Effector memory CD8-positive, alpha-beta T cell (primary cell): ENCODE data around the gene AKAP7.

ENCODE experiments used
- ATAC-seq: fragments of 150-1000 bp; cut with Tn5 transposase; replicated peaks from 2 replicates; pipeline ENCODE4 v1.10.0; 2021; ENCODE audit warnings: mild to moderate bottlenecking, moderate library complexity
- DNase-seq, 3 experiments: peaks; one replicate each; pipeline ENCODE4 v3.0.0; 2021
- H3K27ac Mint-ChIP-seq, 2 donors: one replicate each; pipeline ENCODE4 v1.8.0; 2022; ENCODE audit warnings: mild to moderate bottlenecking in 2 of 2, mixed read lengths in 2 of 2, moderate library complexity in 2 of 2
- H3K27me3 Mint-ChIP-seq, 2 donors: one replicate each; pipeline ENCODE4 v1.8.0; 2022; ENCODE audit warnings: mixed read lengths in 2 of 2
- H3K36me3 Mint-ChIP-seq: one replicate; pipeline ENCODE4 v1.8.0; 2022; ENCODE audit warnings: mild to moderate bottlenecking, moderate library complexity, mixed read lengths; ENCODE audit not compliant: insufficient read depth
- H3K4me1 Mint-ChIP-seq, 2 donors: one replicate each; pipeline ENCODE4 v1.8.0; 2022; ENCODE audit warnings: low read depth in 2 of 2, mixed read lengths in 2 of 2
- H3K4me3 Mint-ChIP-seq, 2 donors: one replicate each; pipeline ENCODE4 v1.8.0; 2022; ENCODE audit warnings: mild to moderate bottlenecking in 2 of 2, mixed read lengths in 2 of 2, moderate library complexity in 2 of 2
- H3K9me3 Mint-ChIP-seq, 2 donors: one replicate each; pipeline ENCODE4 v1.8.0; 2022; ENCODE audit warnings: mixed read lengths in 2 of 2

AKAP7 gene

DNA sequence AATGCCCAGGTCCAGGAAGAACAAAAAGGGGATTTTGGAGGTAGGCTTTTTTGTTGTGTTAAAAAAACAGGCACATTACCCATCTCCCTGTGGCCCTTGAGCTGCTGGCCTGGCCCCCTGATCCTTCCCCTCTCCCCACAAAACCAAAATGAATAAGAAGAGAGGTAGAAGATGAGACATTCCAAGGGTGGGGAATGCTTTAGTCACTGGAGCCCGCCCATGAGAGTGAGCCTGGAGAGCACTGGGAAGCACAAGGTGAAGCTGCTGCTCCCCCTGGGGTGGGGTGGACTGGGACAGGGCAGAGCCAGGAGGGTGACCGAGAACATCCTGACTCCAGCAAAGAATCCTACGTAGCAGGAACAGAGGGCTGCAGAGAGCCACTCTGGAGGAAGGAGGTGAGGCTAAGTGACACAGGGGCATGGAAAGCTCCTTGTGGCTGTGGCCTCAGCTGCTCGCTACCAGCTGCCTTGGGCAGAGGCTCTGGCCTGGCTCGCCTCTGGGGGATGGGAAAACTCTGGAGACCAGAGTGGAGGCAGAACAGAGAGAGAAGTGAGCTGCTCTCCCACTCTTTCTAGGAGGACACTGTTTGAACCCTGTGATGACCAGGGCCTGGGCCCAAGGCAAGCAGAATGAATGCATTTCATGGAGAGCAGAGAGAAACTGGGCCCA is 48.3 kb downstream of the AKAP7 start:
- DNase-seq: no peak
- peak overlapping the region; percentile 70 to 72 for H3K4me3 Mint-ChIP-seq
- H3K4me1 Mint-ChIP-seq: peaks cover 7 to 12% of the 10 kb centered on the region in 2 donors
- H3K27ac Mint-ChIP-seq: peak overlapping the region; percentile 91 to 93
- H3K9me3 Mint-ChIP-seq: no peaks in the 10 kb centered on the region
- H3K36me3 Mint-ChIP-seq: no peaks in the 10 kb centered on the region
- no peaks in the 10 kb centered on the region for H3K27me3 Mint-ChIP-seq
- ATAC-seq: no peak

DNA sequence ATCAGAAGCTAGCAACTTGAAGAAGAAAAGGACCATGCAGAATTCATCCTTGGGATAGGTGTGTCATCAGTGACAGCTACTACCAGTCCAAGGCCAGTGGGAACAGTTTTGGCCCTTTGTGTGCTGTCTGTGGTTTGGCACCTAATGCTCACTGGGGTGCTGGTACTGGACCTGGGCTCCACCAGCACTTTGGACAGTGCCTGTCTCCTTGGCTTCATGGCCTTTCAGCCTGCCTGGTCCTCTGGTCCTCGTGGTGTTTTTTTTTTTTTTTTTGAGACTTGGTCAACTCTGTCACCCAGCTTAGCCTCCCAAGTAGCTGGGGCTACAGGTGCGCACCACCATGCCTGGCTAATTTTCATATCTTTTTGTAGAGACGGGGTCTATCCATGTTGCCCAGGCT is 56.3 kb downstream of the AKAP7 start:
- Mint-ChIP-seq H3K27me3 (no peaks in the 10 kb centered on the region), H3K9me3 (peaks cover 0 to 14% of the 10 kb centered on the region in 2 donors), H3K4me1 (no peaks in the 10 kb centered on the region), H3K36me3 (no peaks in the 10 kb centered on the region), H3K4me3 (no peak overlapping the region), H3K27ac (no peak overlapping the region)
- ATAC-seq: no peak
- DNase-seq: no peak

DNA sequence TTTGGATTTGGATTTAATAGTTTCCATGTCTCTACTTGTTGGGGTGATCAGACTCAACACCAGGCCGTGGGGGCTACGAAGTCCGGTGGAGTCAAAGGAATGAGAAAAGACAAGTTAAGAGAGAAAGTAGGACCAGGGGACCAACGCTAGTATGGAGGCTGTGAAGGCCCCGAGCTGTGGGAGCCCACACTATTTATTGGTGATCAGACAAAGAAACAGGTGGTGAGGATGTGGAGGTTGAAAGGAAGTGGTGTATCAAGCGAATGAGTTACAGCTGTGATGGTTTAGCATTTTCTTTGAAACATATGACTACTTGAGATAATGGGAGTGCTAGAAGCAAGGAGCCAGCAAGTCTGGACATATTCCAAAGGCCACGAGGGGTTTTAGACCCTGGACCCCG is 62.4 kb downstream of the AKAP7 start:
- H3K27ac Mint-ChIP-seq: peak overlapping the region; percentile 47 to 93
- peaks cover 7% of the 10 kb centered on the region for H3K36me3 Mint-ChIP-seq
- H3K9me3 Mint-ChIP-seq: peaks cover 0 to 9% of the 10 kb centered on the region in 2 donors
- peak in 2 of 3 experiments; percentile 12 to 22 for DNase-seq
- no peak for ATAC-seq
- peak overlapping the region; percentile 9 to 39 for H3K4me3 Mint-ChIP-seq
- H3K27me3 Mint-ChIP-seq: no peaks in the 10 kb centered on the region
- peaks cover 29 to 33% of the 10 kb centered on the region in 2 donors for H3K4me1 Mint-ChIP-seq

DNA sequence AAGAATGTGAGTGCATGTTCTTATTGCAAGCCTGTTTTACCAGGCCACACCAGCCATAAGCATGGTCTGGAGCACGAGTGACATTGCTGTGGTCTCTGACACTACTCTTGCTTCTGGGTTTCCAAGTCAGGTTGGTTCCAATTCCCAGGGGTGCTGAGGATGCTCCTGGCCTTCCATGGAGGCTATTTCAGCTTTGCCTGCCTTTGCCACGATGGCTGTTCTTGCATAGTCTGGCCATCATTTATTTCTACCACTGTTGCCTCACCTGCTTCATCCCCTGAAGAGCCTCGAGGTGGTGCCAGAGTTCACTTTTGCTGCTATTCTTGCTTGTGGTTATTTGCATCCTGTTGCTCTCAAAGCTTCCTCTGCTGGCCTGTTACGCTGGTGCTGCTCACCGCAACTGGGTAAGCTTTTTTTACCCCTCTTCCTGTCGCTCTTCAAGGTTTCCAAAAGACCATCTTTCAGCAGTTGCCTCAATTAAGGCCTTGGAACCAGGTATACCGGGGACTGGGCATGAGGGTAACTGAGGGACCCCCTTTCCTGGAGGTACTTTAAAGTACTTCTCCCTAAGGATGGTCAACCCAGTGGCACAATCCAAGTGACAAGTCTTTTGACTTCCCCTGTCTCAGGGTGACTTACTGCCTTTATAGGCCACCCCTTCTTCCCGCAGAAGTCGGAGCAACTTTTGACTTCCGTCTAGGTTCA is 64.5 kb downstream of the AKAP7 start:
- Mint-ChIP-seq H3K27ac (peak overlapping the region; percentile 69 to 93), H3K4me1 (peaks cover 32 to 46% of the 10 kb centered on the region in 2 donors), H3K36me3 (peaks cover 7% of the 10 kb centered on the region)

DNA sequence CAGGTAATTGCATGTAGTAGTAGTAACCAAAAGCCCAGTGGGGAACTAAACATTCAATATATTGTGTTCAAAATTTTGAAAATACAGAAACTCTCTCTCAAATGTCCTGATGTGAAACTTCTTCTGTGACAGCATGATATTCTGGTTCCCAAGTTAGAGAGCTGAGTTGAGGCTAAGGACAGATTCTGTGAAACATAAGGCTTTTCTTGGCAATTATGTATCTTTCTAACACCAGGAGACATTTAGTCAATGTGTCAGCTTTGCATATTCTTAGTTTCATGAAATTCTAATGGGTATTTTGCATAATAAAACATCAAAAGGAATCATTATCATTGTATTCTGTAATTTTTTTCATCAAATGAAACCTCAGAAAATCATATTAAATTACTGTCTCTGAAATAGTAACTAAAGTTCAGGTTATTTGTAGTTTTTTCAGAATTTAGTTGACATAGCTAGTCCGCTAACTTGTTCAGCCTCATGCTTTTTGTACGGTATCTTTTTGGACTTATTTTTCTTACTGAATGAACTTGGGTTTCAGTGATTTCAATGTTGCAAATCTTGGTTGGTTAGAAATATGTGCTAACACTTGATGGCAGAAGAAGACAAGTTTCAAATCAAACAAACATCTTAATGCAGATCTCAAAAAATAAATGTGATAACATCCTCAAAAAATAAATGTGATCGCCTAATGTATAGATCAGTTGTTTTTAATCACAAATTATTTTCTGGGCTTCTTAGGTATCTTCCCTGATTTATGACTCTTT is 70.4 kb downstream of the AKAP7 start:
- ATAC-seq: no peak

More for the DNA sequence above, 64.5 kb downstream of the AKAP7 start:
- H3K9me3 Mint-ChIP-seq: no peaks in the 10 kb centered on the region
- DNase-seq (peak; percentile 56 to 69 (median 65)), ATAC-seq (peak; percentile 97)
- no peaks in the 10 kb centered on the region for H3K27me3 Mint-ChIP-seq
- peak overlapping the region; percentile 66 to 73 for H3K4me3 Mint-ChIP-seq

DNA sequence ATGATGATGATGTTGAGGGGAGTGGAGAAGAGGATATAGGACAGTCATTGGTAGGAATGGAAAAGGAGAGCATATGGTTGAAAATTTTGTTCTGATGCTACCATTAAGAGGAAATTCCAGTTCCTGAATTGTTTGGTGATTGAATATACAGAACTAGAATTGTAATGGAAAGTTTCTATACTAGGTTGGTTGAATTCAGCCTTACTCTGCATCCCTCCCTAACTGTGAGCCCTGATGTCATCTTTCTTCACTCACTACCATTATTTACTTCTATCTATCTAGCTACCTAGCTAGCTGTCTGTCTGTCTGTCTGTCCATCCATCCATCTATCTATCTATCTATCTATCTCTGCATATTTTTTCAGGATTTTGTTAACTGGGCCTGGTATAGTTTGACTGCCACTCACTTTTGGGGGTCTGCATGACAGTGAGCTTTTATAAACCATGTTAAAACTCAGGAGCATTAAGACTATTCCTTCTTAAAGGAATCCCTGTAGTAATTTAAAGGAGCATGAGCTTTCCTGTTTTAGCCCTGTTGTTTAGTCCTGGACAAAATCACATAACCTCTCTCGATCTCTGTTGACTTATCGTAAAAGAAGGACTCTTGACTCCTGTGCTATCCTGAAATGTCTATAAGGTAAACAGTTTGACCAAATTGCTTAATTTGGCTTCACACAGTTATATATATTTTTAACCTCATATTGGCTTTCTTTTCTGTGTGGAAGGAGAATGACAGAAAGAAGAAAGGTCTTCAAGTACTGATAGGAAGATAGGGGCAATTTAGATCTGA is 71.4 kb downstream of the AKAP7 start:
- peaks cover 12 to 36% of the 10 kb centered on the region in 2 donors for H3K4me1 Mint-ChIP-seq
- ATAC-seq (no peak), DNase-seq (no peak)
- no peaks in the 10 kb centered on the region for H3K27me3 Mint-ChIP-seq
- H3K9me3 Mint-ChIP-seq: no peaks in the 10 kb centered on the region
- H3K36me3 Mint-ChIP-seq: no peaks in the 10 kb centered on the region
- no peak overlapping the region for H3K4me3 Mint-ChIP-seq
- peak overlapping the region; percentile 12 to 34 for H3K27ac Mint-ChIP-seq

More for the DNA sequence above, 70.4 kb downstream of the AKAP7 start:
- DNase-seq: no peak
- H3K9me3 Mint-ChIP-seq: no peaks in the 10 kb centered on the region
- H3K27ac Mint-ChIP-seq: peak overlapping the region in 1 of 2 donors; percentile 35
- no peaks in the 10 kb centered on the region for H3K36me3 Mint-ChIP-seq
- no peaks in the 10 kb centered on the region for H3K27me3 Mint-ChIP-seq
- no peak overlapping the region for H3K4me3 Mint-ChIP-seq
- H3K4me1 Mint-ChIP-seq: peaks cover 12 to 42% of the 10 kb centered on the region in 2 donors

DNA sequence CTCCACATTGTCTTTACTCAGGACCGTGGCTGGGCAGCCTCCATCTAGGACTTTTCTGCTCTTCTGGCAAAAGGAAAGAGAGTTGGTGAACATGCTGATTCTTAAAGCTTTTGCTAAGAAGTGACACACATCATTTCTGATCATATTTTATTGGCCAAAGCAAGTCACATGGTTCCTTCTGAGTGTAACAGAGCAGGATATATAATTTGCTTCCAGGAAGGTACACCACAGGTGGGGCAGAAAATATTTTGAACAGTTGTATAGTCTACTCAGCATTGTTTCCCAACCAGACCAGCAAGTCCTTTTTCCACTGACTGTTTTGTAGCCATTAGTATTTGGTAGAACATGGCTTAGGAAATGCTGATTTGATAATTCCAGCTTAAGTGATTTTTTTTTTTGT is 73.5 kb downstream of the AKAP7 start:
- Mint-ChIP-seq H3K36me3 (no peaks in the 10 kb centered on the region), H3K4me1 (peaks cover 18 to 41% of the 10 kb centered on the region in 2 donors), H3K27me3 (no peaks in the 10 kb centered on the region), H3K9me3 (no peaks in the 10 kb centered on the region), H3K4me3 (no peak overlapping the region), H3K27ac (peak overlapping the region in 1 of 2 donors; percentile 12)
- DNase-seq: no peak
- no peak for ATAC-seq

DNA sequence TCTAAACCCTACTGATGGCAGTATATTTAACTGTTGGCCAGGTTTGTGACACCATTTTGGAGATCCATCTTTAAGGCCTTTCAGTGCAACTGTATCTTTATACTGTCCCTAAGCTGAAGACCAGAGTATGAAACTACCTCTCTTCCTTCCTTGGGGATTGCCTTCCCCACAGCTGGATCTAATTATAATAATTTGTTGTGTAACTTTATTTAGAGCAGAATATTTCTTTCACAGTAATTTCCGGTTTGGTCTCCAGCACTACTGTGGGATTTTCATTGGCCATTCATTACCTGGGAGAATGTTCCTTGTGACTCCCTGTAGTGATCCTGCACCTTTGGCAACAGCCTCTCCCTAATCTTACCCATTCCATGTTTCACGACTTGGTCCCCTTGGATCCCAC is 75.2 kb downstream of the AKAP7 start:
- H3K4me1 Mint-ChIP-seq: peaks cover 17 to 45% of the 10 kb centered on the region in 2 donors
- no peak overlapping the region for H3K27ac Mint-ChIP-seq
- no peaks in the 10 kb centered on the region for H3K9me3 Mint-ChIP-seq
- no peaks in the 10 kb centered on the region for H3K36me3 Mint-ChIP-seq
- no peaks in the 10 kb centered on the region for H3K27me3 Mint-ChIP-seq
- no peak for ATAC-seq
- DNase-seq: no peak
- no peak overlapping the region for H3K4me3 Mint-ChIP-seq

DNA sequence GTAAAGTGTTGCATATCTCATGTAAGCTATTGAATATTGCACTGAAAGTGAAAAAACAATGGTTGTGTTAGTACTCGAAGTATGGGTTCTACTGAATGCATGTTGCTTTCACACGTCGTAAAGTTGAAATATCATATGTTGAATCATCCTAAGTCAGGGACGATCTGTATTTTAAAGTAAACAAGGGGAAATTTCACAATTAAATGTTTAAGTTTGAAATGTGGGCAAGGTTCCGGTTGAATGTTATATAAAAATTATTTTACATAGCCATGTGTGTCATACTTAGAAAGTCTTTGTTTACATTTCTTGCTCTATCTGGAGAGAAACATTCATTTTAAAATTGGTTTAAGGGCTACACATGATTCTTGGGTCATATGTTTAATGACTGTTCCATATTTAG is 76.8 kb downstream of the AKAP7 start:
- Mint-ChIP-seq H3K4me3 (no peak overlapping the region), H3K4me1 (peaks cover 15 to 44% of the 10 kb centered on the region in 2 donors)

DNA sequence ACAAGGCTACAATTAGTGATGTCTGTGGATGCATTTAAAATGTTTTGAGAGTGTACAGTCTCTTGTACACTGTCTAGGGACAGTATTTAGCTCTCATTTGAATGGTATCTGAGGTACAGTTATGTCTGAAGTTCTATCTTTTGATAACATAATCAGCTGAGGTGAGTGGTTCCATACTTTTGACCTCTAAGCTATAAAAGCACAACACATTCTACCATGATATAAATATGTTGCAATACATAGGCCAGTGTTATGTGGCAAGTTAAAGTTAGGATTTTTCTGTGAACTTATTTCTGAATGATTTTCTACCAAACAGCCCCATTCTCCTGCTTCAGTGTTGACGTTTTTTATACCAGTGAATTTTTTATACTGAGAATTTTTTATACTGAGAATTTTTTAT is 77.6 kb downstream of the AKAP7 start:
- DNase-seq (no peak), ATAC-seq (no peak)
- Mint-ChIP-seq H3K27ac (peak overlapping the region in 1 of 2 donors; percentile 7), H3K4me1 (peaks cover 14 to 39% of the 10 kb centered on the region in 2 donors), H3K27me3 (no peaks in the 10 kb centered on the region), H3K36me3 (no peaks in the 10 kb centered on the region), H3K4me3 (no peak overlapping the region), H3K9me3 (no peaks in the 10 kb centered on the region)

More for the DNA sequence above, 76.8 kb downstream of the AKAP7 start:
- H3K9me3 Mint-ChIP-seq: no peaks in the 10 kb centered on the region
- H3K27ac Mint-ChIP-seq: no peak overlapping the region
- ATAC-seq (no peak), DNase-seq (no peak)
- no peaks in the 10 kb centered on the region for H3K36me3 Mint-ChIP-seq
- H3K27me3 Mint-ChIP-seq: no peaks in the 10 kb centered on the region

DNA sequence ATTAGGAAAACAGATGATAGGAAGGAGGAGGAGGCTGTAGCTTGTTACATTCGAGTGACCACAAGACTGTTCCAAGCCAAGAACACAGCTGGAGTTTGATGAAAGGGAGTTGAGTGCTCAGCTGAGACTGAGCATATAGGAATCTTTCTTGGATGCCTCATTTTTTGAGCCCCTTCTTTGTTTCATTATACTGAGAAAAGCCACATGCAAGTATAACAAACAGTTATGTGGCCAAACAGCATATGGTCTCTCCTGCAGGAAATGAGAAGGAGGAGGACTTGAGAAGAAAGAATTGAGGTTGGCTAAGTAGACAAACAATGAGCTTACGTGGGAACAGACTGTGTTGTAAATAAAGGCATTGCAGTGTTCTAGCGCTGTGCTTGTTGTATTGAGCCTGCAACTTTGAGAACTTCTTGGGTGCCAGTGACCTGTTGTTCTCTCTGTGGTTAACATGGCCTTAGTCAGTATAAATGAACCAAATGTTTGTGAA is 78.3 kb downstream of the AKAP7 start:
- ATAC-seq (peak; percentile 27), DNase-seq (no peak)
- no peaks in the 10 kb centered on the region for H3K9me3 Mint-ChIP-seq
- no peaks in the 10 kb centered on the region for H3K27me3 Mint-ChIP-seq
- H3K36me3 Mint-ChIP-seq: no peaks in the 10 kb centered on the region
- H3K4me1 Mint-ChIP-seq: peaks cover 14 to 38% of the 10 kb centered on the region in 2 donors
- H3K27ac Mint-ChIP-seq: peak overlapping the region; percentile 19 to 81
- H3K4me3 Mint-ChIP-seq: no peak overlapping the region

DNA sequence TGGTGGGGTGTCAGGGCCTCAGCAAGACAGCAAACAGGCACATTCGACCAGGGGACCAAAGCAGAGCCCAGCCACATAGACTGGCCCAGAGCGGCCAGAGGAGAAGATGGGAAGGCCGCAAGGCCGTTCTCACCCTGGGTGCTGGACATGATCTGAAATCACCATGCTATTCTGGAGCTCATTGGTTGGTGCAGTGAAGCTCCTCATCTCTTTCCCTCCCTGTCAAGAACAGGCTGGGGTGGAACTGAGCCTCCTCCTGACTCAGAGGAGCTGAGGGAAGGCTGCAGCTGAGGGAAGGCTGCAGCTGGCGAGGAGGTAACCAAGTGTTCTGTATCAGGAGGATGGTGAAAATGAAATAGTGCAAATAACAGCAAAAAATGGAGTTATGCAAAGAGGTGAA is 80.0 kb downstream of the AKAP7 start:
- no peak for DNase-seq
- no peaks in the 10 kb centered on the region for H3K36me3 Mint-ChIP-seq
- no peak overlapping the region for H3K4me3 Mint-ChIP-seq
- ATAC-seq: no peak
- no peaks in the 10 kb centered on the region for H3K9me3 Mint-ChIP-seq
- H3K27me3 Mint-ChIP-seq: no peaks in the 10 kb centered on the region
- H3K27ac Mint-ChIP-seq: no peak overlapping the region
- peaks cover 14 to 38% of the 10 kb centered on the region in 2 donors for H3K4me1 Mint-ChIP-seq

DNA sequence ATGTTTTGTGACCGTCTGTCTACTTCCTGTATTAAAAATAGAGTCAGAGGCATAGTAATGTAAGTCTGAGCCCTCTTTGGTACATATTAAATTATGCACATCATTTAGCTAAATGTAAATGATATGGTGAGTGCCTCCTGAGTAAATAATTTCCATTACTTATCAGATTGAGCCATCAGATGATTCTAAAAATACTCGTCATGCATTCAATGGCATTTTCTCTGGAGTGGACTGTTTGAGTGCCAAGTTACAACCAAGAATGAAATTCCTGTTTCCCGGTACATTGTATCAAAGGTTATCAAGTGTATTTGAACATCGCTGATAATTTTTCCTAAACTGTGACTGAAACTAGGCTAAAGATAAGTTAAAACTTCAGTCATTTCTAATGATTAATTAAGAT is 81.0 kb downstream of the AKAP7 start:
- ATAC-seq: no peak
- no peaks in the 10 kb centered on the region for H3K27me3 Mint-ChIP-seq
- DNase-seq: no peak
- no peak overlapping the region for H3K4me3 Mint-ChIP-seq
- H3K4me1 Mint-ChIP-seq: peaks cover 14 to 42% of the 10 kb centered on the region in 2 donors
- no peak overlapping the region for H3K27ac Mint-ChIP-seq
- H3K9me3 Mint-ChIP-seq: no peaks in the 10 kb centered on the region
- no peaks in the 10 kb centered on the region for H3K36me3 Mint-ChIP-seq
